Endothelial cell of hepatic sinusoid (primary cell): ENCODE results near the gene TCF19.

ENCODE experiments used
- in situ Hi-C: cut with HindIII; loops from 2 replicates; pipeline ENCODE4 v1.10.0; 2017; ENCODE audit warnings: low sequenced_read_pairs

Gene TCF19, protein sequence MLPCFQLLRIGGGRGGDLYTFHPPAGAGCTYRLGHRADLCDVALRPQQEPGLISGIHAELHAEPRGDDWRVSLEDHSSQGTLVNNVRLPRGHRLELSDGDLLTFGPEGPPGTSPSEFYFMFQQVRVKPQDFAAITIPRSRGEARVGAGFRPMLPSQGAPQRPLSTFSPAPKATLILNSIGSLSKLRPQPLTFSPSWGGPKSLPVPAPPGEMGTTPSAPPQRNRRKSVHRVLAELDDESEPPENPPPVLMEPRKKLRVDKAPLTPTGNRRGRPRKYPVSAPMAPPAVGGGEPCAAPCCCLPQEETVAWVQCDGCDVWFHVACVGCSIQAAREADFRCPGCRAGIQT

DNA sequence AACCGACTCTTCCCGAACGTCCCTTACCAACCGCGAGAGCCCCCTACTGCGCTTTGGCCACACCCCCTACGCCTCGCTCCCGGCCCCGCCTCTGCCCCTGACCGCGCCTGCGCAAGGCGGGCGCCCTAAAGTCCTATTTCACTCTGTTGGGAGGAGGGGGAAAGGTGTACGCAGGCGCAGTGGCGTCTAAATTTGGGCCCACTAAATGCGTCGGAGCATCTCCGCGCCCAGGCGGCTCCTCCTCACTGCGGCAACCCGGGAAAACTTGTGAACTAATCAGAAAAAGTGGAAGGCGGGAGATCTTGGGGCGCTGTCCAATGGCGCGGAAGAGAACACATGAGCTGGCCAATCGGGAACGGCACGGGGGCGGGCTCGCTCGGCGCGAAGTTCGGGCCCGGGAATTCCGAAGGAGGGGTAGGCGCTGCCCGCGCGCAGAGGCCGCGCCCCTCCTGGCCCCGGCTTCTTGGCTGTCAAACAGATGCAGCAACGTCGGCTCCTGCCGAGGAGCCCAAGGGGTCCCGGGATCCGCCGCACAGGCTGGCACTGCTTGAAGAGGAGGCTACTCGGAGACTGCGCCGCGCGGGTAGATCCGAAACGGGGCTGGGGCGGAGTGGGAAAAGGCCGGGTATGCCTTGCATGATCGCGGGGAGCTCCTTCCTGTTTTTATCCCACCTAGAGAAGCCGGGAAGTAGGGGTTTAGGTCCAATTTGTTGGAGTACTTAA, at the start of gene TCF19:
Gene TCF19 (plus strand): TSS at position 450 of the 723 bp plus-strand sequence. CDS start 881 bp downstream, outside the sequence.
- in situ Hi-C loops, result no loop called here

DNA sequence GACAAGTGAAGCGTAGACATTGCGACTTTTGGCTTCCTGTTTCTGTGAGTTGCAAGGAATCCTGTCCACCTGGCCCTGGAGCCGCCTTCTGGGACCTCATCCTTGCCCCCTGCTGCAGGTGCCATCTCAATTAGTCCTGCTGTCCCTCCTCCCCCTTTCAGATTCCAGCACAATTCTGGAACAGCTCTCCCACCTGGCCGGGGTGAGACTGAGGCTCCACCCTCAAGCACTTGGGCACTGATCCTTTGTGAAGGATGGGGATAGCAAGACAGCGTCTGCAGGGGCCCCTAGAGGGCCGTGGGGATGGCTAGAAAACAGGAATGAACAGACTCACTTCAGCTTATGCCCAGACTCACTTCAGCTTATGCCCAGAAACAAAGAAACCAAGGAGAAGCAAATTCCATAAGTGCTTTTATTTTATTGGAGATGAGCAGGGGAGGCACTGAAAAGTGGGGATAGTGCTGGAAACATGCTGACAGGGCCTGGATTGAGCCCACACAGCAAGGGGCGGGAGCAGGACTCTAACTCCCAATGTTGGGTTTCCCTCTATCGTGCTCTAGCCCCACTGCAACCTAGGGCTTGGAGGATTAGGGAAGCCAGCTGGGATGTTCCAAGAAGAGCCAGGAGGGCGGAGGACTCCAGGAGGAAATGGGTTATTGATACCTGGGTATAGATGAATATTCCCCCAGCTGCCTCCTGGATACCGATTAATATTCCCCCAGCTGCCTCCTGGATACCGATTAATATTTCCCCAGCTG, 47.4 kb upstream of the TCF19 start:
- in situ Hi-C loops, result no loop called here

DNA sequence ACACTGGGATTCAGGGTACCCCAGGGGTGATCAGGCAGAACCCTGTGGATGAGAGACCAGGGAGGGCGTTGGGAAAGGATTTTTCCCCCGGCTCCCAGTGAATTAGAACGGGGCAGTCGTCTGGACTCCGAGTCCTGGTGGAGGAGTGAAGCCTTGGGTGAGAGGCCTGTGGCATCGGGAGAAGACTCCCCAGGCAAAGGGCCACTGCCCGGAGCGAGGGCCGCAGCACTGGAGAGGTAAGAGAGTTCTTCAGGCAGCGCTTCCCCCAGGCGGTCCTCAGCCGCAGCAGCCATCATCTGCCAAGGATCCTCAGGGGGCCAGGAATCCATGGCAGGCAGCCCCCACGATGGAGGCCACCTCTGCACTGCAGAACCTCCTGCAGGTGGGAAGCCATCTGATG, 46.7 kb upstream of the TCF19 start:
- in situ Hi-C loops, result no loop called here

DNA sequence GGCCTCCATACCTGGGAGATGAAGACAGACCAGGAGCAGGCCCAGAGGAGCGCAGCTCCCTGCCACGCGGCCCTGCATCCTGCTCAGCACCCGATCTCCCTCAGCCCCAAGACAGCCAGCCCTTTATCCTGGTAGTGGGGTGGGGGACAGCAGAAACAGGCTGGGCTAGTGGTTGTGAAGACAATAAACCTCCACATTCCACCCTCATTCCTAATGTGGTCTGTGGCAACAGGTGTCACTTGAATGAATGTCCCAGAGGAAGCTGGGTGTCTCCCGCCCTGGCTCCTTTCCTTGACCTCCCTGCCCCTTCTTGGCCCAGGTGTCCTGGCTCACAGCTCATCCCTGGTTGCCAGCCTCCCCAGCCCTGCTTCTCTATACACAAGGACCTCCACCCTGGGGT, 45.9 kb upstream of the TCF19 start, which contains the start of gene C6orf15:
Gene C6orf15 (minus strand): TSS at position 98 of the 400 bp plus-strand sequence. CDS start 20 bp downstream, at position 78.
- in situ Hi-C loops, result no loop called here

DNA sequence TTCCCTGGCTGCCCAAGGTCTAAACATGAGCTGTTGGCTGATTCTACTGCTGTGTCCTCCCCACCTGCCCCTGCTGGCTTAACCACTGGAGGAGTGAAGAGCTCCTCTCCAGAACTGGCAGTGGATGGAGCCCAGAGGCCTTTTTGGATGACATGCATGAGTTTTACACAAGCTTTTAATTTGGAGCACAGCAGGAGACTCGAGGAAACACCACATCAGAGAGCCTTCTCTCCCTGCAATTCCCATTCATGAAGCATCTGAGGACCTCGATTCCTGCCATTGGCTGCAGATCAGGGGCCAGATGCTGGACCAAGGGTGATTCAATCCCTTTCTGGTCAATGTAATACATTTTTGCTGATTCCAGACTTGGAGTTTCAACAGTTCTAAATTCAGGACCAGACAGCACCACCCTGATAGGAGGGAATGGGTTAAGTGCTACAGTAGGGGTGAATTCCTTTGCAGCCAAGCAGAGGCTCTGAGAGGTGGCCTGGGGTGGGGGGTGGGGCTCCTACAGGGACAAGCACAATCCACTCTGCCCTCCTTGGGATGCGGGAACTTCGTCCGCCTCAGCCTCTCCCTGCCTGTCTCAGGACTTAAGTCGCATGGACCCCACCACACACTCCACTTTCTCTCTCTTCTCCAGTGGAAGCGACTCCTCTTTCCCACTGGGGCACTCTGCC, 44.4 kb upstream of the TCF19 start:
- in situ Hi-C loops, result no loop called here

DNA sequence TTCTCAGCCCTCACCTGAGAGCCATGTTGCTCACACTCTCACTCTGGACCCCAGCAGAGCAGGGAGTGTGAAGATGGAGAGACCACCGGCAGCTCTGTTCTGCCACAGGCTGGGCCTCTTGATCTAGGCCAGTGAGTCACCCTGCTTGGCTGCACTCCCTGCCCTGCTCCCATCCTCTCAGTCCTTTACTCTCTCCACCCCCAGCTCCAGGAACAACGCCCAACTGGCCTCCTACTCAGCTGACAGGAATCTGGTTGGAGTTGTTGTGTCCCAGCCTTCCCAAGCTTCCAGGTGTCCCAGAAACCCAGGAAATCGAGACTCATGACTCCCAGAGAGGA, 43.9 kb upstream of the TCF19 start, which contains the start of gene PSORS1C1:
Gene PSORS1C1 (plus strand): TSS at position 260 of the 338 bp plus-strand sequence. CDS start 14,833 bp downstream, outside the sequence.
- in situ Hi-C loops, result no loop called here

DNA sequence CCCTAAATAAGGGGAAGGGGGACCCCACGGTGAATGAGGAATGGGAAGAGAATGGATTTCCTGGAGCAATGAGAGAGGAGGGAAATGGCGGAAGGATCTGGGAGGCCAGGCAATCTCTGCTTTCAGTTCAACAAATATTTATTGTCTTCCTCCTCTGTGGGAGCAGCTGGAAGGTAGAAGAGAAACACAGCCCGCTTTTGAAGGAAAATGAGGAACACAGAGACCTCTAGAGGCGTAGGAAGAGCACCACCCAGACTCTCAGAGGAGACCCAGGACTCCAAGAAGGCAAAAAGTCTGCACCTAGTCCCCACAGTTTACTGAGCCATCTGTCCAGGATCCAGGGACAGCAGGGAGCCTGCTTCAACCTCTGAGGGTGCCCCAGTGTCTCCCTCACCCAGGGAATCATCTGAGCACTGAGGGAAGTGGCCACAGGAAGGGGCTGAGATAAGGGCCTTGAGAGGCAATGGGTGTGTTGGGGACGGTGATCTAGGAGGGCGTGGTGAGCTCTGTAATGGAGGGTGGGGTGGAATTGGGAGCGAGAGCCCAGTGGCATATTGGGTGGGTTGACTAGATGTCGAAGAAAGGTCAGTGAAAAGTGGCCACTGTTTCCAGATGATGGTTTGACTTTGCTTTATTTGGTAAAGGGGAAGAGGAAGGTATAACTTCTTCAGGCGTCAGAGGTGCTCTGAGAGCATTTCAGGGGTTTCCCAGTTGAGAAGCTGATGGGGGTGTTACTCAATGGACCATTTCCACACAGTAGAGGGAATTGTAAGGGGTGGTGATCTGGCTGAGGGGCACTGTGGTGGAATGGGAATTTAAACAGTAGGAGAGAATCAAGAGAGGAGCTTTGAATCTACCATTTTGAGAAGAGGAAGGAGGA, 43.2 kb upstream of the TCF19 start:
- in situ Hi-C loops, result no loop called here

DNA sequence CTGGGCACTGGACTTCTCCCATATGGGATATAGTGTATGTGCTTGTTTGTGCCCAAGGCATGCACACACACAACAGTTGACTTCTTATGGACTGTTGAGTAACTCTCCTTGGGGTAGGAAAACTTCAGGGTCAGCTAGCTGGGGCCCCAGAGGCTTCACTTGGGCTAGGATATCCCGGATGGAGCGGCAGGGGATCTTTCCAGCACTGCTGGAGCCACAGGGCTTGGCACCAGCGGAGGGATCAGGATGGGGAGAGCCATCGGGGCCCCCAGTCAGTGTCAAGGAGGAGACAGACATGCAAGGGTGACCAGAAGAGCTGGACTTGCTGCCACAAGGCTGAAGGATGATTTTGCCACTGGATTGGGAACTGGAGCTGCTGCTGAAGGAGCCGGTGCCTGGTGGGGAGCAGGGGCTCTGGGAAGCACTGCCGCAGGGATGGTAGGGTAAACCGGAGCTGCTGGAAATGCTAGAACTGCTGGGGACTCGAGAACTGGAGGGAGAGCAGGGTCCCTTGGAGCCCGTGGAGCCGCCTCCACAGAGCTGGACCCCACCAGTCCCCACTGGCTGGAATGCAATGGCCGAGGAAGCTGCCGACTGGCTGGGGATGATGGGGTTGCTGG, 42.3 kb upstream of the TCF19 start:
- in situ Hi-C loops, result no loop called here

DNA sequence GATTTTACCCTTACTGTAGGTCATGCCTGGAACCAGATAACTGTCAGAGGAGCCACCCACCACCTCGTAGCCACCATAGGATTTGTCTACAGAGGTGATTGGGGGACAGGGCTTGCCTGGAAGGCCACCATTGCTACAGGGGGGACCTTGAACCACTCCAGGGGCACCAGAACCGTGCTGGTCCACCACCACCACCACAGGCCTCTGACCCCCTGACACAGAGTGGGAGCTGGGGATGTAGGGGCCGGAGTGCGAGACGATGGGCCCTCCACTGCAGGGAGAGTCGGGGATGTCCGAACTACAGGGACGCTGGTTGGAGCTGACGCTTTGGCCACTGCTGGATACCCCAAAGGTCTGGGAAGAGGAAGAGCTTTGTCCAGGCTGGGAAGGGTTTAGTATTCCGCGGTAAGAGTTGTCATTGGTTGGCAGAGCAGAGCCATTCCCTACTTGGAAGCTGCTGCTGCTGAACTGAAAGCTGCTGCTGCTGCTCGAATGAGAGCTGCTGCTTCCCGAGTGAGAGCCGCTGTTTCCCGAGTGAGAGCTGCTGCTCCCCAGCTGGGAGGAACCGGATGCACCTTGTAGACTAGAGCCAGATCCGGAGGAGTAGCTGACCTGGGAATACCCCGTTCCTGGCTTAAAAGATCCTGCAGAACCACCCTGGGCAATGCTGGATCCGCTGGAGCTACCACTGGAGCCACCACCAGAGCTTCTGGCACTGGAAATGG, 41.6 kb upstream of the TCF19 start:
- in situ Hi-C loops, result no loop called here

DNA sequence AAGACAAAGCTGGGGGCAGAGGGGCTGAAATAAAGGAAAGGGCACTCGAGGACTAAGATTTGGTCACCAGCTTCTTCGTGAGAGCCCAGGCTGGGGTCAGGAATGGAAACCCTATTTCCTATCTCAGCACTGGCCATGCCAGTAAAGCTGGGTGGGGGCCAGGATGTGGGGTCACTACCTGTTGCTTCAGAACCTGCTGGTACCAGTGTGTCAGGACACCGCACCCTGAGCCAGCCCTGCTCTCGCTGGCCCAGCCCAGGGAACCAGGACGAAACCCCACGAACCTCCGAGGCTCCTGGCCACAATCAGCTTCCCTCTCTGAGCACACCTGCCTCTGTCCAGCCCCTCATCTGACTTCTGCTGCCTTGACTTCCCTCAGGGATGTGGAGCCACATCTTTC, 40.2 kb upstream of the TCF19 start:
- in situ Hi-C loops, result no loop called here

DNA sequence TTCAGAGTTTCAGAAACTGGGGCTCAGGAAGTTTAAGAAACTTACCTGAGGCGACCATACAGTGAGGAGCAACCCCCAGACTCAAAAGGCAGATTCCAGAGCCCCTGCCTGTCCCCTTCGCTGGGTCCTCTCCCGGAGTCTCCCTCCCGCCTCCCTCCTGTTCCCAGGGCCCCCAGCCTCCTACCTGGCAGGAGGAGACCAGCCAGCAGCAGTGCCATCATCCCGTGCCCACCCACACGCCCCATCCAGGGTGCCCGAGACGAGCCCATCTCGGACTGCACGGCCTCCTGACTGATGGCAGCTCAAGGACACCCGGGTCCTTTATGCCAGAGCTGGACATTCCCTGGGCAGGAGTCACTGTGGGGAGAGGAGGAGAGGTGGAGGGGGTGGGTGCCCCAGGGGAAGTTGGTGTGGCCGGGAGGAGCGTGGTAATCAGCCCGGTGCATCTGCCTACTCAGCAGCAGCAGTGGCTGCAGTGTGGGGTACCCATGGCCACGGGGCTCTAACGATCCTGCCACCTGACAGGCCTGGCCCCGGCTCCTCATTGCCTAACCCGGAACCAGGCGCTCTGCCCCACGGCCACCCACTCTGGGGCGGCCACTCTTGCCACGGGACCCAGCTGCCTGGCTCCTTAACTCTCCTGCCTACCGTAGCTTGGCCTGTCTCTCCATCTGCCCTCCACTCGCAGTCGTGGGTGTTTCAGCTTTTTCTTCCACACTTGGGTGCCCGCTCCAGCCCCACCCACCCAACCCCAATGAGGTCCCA, 38.1 kb upstream of the TCF19 start, which contains the start of gene CDSN:
Gene CDSN (minus strand): TSS at position 296 of the 765 bp plus-strand sequence. CDS start 27 bp downstream, at position 269.
- in situ Hi-C loops, result no loop called here

DNA sequence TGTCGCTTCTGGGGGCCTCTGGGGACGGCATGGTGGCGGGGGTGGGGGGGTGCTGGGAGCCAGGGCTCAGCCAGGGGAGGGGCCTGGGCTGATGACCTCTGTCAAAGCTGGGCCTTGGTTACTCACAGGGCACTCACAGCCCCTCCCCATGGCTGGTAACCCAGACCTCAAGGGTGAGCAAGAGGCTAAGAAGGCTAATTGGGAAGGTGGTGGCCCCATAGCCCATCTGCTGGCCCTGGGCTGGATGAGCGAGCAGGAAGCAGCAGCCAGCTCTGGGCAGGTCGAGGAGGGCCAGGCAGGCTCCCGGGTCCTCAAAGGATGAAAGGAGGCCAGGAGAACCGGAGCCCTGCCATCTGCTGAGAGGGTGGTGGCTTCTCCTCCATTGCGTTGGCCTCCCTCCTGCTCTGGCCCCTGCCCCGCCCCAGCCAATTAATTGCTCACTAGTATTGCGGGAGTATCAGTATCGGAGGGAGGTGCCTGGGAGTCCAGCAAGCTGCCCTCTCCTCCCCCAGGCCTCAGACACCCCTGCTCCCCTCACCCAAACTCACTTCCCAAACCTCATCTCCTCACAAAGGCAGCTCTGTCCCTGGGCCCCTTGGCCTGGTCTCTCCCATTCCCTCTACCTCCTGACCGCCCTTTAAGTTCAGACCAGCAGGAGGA, 37.1 kb upstream of the TCF19 start:
- in situ Hi-C loops, result no loop called here

DNA sequence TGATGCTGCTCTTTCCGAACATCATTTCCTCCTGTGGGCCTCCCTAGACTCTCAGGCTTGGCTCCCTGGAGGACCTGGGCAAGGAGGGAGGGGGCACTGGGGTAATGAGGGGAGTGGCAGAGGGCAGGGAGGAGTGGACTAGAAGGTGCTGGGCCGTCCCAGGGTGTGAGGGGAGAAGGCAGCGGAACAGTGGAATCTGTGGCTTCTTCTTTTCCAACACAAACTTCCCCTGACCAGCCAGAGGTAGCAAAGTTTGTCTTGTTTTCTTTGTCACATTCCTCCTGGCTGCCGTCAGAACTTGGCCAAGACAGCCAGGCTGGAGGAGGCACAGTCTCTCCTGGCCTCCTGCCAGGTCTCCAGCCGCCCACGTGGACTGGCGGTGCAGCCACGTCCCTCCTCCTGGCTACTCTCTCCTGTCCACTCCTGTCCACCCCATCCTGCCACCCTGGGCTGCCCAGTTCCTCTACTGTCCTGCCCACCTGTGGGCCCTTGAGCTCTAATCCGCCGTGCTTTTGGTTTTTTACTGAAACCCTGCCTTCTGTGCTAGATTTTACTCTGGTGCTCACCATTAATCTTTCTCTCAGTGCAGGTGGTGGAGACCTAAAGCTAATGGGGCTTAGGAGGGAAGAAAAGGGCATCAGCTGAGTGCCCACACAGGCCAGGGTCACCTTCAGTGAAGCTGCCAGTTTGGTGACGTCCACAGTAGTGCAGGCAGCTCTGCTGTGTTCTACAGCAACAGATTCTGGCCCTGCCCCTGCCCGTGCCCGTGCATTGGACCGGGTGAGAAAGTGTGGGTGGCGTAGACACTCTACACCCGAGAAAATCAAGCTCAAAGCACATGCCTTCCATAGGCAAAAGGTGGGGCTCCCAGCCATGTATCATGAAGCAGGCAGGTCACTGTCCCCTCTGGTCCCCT, 35.3 kb upstream of the TCF19 start:
- in situ Hi-C loops, result no loop called here

DNA sequence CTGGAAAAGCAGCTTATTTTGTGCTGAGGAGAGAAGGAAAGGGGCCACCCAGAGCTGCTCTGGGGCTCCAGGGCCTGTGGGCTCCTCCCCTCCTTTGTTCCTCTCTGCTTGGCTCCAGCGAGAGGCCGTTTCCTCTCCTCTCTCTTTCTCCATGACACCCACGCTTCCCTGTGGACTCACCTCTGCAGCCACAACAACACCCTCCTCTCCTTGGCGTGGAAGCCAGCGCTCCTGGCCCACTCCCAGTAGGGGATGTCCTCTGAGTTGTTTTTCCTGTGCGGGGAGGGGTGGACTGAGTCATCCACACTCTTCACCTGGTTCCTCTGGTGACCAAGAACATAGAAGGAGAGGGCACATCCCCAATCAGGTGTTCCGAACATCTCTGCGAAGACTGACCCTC, 33.2 kb upstream of the TCF19 start:
- in situ Hi-C loops, result loop anchor here (5.0 kb wide), 1 partner anchor 57 kb away; no protein-coding TSS in a partner anchor

DNA sequence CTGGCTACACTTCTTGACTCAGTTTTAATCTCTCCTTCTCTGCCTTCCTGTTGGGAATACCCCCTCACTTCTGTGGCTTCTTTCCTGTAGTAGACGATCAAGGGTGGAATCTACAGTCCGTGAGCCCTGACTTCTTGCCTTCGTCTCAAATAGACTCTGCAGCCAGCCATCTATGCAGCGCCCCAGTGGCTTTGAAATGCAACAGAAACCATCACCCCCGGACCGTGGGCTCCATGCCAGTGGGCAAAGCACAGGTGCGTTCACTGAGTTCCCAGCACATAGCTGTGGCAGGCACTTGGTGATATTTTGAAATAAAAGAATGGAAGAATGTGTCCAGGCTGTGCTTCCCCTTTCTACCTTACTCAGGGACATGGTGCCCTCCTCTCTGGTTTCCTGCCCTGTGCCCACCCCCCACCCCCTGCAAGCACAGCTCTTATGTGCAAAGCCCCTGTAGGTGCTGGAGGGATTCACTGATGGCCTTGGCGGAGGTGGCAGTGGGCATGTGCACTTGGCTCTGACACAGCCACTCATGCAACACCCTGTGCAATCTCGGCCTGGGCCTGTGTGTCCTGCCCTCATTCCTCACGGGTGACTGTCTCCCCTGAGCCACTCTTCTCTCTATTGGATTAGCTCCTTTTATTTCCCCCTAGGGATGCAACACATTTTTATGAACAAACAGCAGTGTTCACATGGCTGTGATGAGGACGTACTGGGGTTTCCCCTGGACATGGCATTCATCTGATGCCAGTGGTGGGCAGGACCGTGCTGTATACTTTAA, 32.6 kb upstream of the TCF19 start:
- in situ Hi-C loops, result loop anchor here (5.0 kb wide), 1 partner anchor 57 kb away; no protein-coding TSS in a partner anchor
